ENCODE data around the gene CPA1. TPM values are rescaled to one million over a fixed set of nuclear protein-coding genes. Genes with fewer than 3 reads are reported as not detected.

CPA1 gene
- total and polyA plus RNA-seq, 10 of the 15 experiments (the other 5 are each of a cell fraction or from before 2014, with no cell fraction given) = 8.0 TPM; not detected in 9

- H3K9ac ChIP-seq (ENCODE audit: control insufficient read depth, insufficient read depth, low read length) = no peak overlapping the region
- H4K20me1 ChIP-seq (ENCODE audit: control insufficient read depth, insufficient read depth) = no peaks in the 10 kb centered on the region
- no peaks in the 10 kb centered on the region for H3K79me2 ChIP-seq (ENCODE audit: control insufficient read depth, insufficient read depth, low read length)
- RAD21 ChIA-PET (ENCODE audit: unreplicated experiment) = no interaction called here
- no peak for DNase-seq (ENCODE audit: low read depth, low spot score)
- no peak for FAIRE-seq
- no peak overlapping the region for H3K4me3 ChIP-seq
- H3K27ac ChIP-seq (ENCODE audit: control insufficient read depth, insufficient read depth) = no peak overlapping the region
- CTCF ChIA-PET = no interaction called here
- intact Hi-C loops (cut with micrococcal nuclease; ENCODE audit: unreplicated experiment) (no loop called here), in situ Hi-C loops (cut with MboI) (no loop called here)
- no peak overlapping the region for H2AFZ ChIP-seq (ENCODE audit: control insufficient read depth, low read depth, low read length)
- H3K4me2 ChIP-seq (ENCODE audit: control insufficient read depth, insufficient read depth) = no peak overlapping the region
- H3K36me3 ChIP-seq (ENCODE audit: control insufficient read depth in 2 of 2, insufficient read depth in 2 of 2, low read length in 1 of 2) = no peaks in the 10 kb centered on the region
- TF ChIP-seq NFYB (IDR thresholded peaks at IDR 0.05; ENCODE audit: insufficient read depth, low read depth, low read length) (no peak), BHLHE40 (IDR thresholded peaks at IDR 0.05; ENCODE audit: borderline replicate concordance in 1 of 2, low read depth in 2 of 2, low read length in 1 of 2) (no peak), ASH2L (IDR thresholded peaks at IDR 0.05; ENCODE audit: borderline replicate concordance, low read depth) (no peak), PAX5 (IDR thresholded peaks at IDR 0.05; ENCODE audit: borderline replicate concordance, low read depth, low read length) (no peak), CHD2 (IDR thresholded peaks at IDR 0.05; ENCODE audit: borderline replicate concordance, low read depth, low read length) (no peak), MTA2 (IDR thresholded peaks at IDR 0.05; ENCODE audit: low read depth) (no peak)
- WGBS (ENCODE audit: insufficient coverage, insufficient replicate concordance, low lambda C conversion rate, missing lambda C conversion rate) = 65% methylated on average over 3 of the region's 3 CpGs
- no peaks in the 10 kb centered on the region for H3K27me3 ChIP-seq (replicated peaks in 1 of 2; ENCODE audit: control insufficient read depth in 2 of 2, insufficient read depth in 2 of 2, low read length in 1 of 2)
- peaks cover 8% of the 10 kb centered on the region for H3K4me1 ChIP-seq (ENCODE audit: control insufficient read depth, insufficient read depth, low read length)
- H3K9me3 ChIP-seq (replicated peaks; ENCODE audit: control insufficient read depth, insufficient read depth, low read length) = peaks cover 2% of the 10 kb centered on the region; the same call in 1 of the 3 replicates
- no peak for ATAC-seq
- SMC1A ChIA-PET (ENCODE audit: uncharacterized antibody, unreplicated experiment) = no interaction called here
- BruUV-seq (replicated peaks) = no TSS peak
- POLR2A ChIA-PET = no interaction called here
These were observed 19.8 kb upstream of the CPA1 start for GRCh38 chr7:130360518-130360917.

GRCh38 chr7:130361681-130362080, 18.6 kb upstream of the CPA1 start:
- SMC1A ChIA-PET (ENCODE audit: uncharacterized antibody, unreplicated experiment) = interaction anchor here (0.9 kb wide), 1 partner anchor 30 kb away, joined by 3 read pairs; no protein-coding TSS in a partner anchor
- no peak for FAIRE-seq
- 67% methylated on average over 7 of the region's 7 CpGs for WGBS (ENCODE audit: insufficient coverage, insufficient replicate concordance, low lambda C conversion rate, missing lambda C conversion rate)
- no TSS peak for BruUV-seq (replicated peaks)
- H3K27me3 ChIP-seq (replicated peaks in 1 of 2; ENCODE audit: control insufficient read depth in 2 of 2, insufficient read depth in 2 of 2, low read length in 1 of 2) = no peaks in the 10 kb centered on the region
- ATAC-seq = no peak
- H3K4me2 ChIP-seq (ENCODE audit: control insufficient read depth, insufficient read depth) = no peak overlapping the region
- H2AFZ ChIP-seq (ENCODE audit: control insufficient read depth, low read depth, low read length) = no peak overlapping the region
- H3K4me3 ChIP-seq = no peak overlapping the region
- POLR2A ChIA-PET = no interaction called here
- intact Hi-C loops (cut with micrococcal nuclease; ENCODE audit: unreplicated experiment) = no loop called here
- no peak for DNase-seq (ENCODE audit: low read depth, low spot score)
- CTCF ChIA-PET = no interaction called here
- H3K79me2 ChIP-seq (ENCODE audit: control insufficient read depth, insufficient read depth, low read length) = no peaks in the 10 kb centered on the region
- in situ Hi-C loops (cut with MboI) = no loop called here
- H3K9ac ChIP-seq (ENCODE audit: control insufficient read depth, insufficient read depth, low read length) = no peak overlapping the region
- H4K20me1 ChIP-seq (ENCODE audit: control insufficient read depth, insufficient read depth) = no peaks in the 10 kb centered on the region
- RAD21 ChIA-PET (ENCODE audit: unreplicated experiment) = no interaction called here
- H3K27ac ChIP-seq (ENCODE audit: control insufficient read depth, insufficient read depth) = no peak overlapping the region
- H3K4me1 ChIP-seq (ENCODE audit: control insufficient read depth, insufficient read depth, low read length) = peaks cover 13% of the 10 kb centered on the region
- no peaks in the 10 kb centered on the region for H3K36me3 ChIP-seq (ENCODE audit: control insufficient read depth in 2 of 2, insufficient read depth in 2 of 2, low read length in 1 of 2)
- H3K9me3 ChIP-seq (replicated peaks; ENCODE audit: control insufficient read depth, insufficient read depth, low read length) = peaks cover 2% of the 10 kb centered on the region; the same call in 1 of the 3 replicates
- TF ChIP-seq ZZZ3 (IDR thresholded peaks at IDR 0.05; ENCODE audit: control insufficient read depth, insufficient read length, low read depth) = no peak
- no peak for TF ChIP-seq ZNF24 (IDR thresholded peaks at IDR 0.05)
- TF ChIP-seq KLF5 (IDR thresholded peaks at IDR 0.05; ENCODE audit: partially characterized antibody) = no peak
- TF ChIP-seq RELB (IDR thresholded peaks at IDR 0.05; ENCODE audit: low read depth) = no peak
- no peak for TF ChIP-seq SMAD1 (IDR thresholded peaks at IDR 0.05; ENCODE audit: low read depth, partially characterized antibody)
- TF ChIP-seq SP1 (IDR thresholded peaks at IDR 0.05; ENCODE audit: low read depth, low read length) = no peak
- TF ChIP-seq CHD2 (IDR thresholded peaks at IDR 0.05; ENCODE audit: borderline replicate concordance, low read depth, low read length) = no peak
- TF ChIP-seq ZBTB33 (IDR thresholded peaks at IDR 0.05) = no peak
- TF ChIP-seq SIN3A (IDR thresholded peaks at IDR 0.05; ENCODE audit: low read depth, low read length) = no peak
- TF ChIP-seq MTA3 (IDR thresholded peaks at IDR 0.05; ENCODE audit: borderline replicate concordance, low read length) = no peak
- no peak for TF ChIP-seq POU2F2 (IDR thresholded peaks at IDR 0.05; ENCODE audit: borderline replicate concordance, low read depth, low read length)
- TF ChIP-seq TBL1XR1 (IDR thresholded peaks at IDR 0.05; ENCODE audit: low read depth, low read length) = no peak
